ENCODE measurements around the gene AHCYL1. TPM values are rescaled to one million over a fixed set of nuclear protein-coding genes. Genes with fewer than 3 reads are reported as not detected.

Gene AHCYL1
- total and polyA plus RNA-seq, 2 donors (not counting 3 experiments of a cell fraction or from before 2014, with no cell fraction given): 49.2 to 74.2 TPM

GRCh38 chr1:109947582-109948284 is 36.8 kb upstream of the AHCYL1 start:
- ChIA-PET POLR2A (no interaction called here), CTCF (interaction anchor here (0.9 to 3.3 kb wide), 5 partner anchors 10 to 73 kb away, joined by 3 to 12 read pairs (median 3); partner anchors contain the start of gene AHCYL1)
- Histone ChIP-seq H3K9me3 (replicated peaks; ENCODE audit: control insufficient read depth, insufficient read depth, low read length) (no peaks in the 10 kb centered on the region), H4K20me1 (replicated peaks; ENCODE audit: control insufficient read depth, extremely low read depth, insufficient read depth, low read length) (no peaks in the 10 kb centered on the region), H3K27ac (ENCODE audit: insufficient read depth, low read depth, low read length) (no peak overlapping the region), H3K9me1 (replicated peaks; ENCODE audit: control insufficient read depth, extremely low read depth, insufficient read depth, low read length) (no peaks in the 10 kb centered on the region), H3K4me2 (ENCODE audit: insufficient read depth, low read length) (no peak overlapping the region), H2AFZ (ENCODE audit: low read depth, low read length) (peak overlapping the region; percentile 68), H3K4me1 (ENCODE audit: control insufficient read depth, extremely low read depth, insufficient read depth, low read length) (peaks cover 9% of the 10 kb centered on the region), H3K4me3 (replicated peaks in 1 of 3; ENCODE audit: insufficient read depth in 1 of 3, low read depth in 1 of 3, low read length in 3 of 3) (no peak overlapping the region), H3K27me3 (ENCODE audit: control insufficient read depth in 2 of 2, insufficient read depth in 2 of 2, low read length in 2 of 2) (peaks cover 0 to 2% of the 10 kb centered on the region in 2 experiments), H3K9ac (replicated peaks; ENCODE audit: extremely low read depth, insufficient read depth, low read length) (no peak overlapping the region), H3K79me2 (ENCODE audit: control insufficient read depth, insufficient read depth, low read length) (no peaks in the 10 kb centered on the region), H3K36me3 (ENCODE audit: control insufficient read depth in 2 of 2, extremely low read depth in 1 of 2, insufficient read depth in 2 of 2, low read length in 2 of 2) (no peaks in the 10 kb centered on the region)
- dilution Hi-C loops (cut with MboI; ENCODE audit: extremely low pct_ligation_motif_present, low sequenced_read_pairs): no loop called here
- BruUV-seq (replicated peaks): no TSS peak
- FAIRE-seq (peak; percentile 38), DNase-seq (ENCODE audit: low read depth, low spot score) (peak; percentile 17)
- intact Hi-C loops (cut with micrococcal nuclease): no loop called here
- no peak for TF ChIP-seq EZH2 (IDR thresholded peaks at IDR 0.05; ENCODE audit: borderline replicate concordance, low read depth, low read length, severe bottlenecking)
- TF ChIP-seq MYC (IDR thresholded peaks at IDR 0.05; ENCODE audit: low read depth, low read length): no peak

DNA sequence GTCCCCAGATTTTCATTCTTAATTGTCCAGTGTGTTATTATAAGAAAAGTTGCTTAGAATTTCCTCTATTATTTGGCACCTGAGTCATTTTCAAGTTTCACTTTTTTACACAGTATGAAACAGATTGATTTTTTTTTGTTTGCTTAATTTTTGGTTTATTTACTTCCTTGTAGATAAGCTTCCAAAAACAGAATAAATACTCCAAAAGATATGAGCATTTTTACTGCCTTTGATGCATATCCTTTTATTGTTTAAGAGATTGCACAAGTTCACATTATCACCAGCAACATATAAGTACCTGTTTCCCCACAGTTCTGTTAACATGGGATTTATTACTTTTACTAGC is 36.3 kb upstream of the AHCYL1 start:
- Histone ChIP-seq H3K36me3 (ENCODE audit: control insufficient read depth in 2 of 2, extremely low read depth in 1 of 2, insufficient read depth in 2 of 2, low read length in 2 of 2) (no peaks in the 10 kb centered on the region), H2AFZ (ENCODE audit: low read depth, low read length) (no peak overlapping the region), H3K27ac (ENCODE audit: insufficient read depth, low read depth, low read length) (no peak overlapping the region), H3K4me1 (ENCODE audit: control insufficient read depth, extremely low read depth, insufficient read depth, low read length) (peaks cover 9% of the 10 kb centered on the region), H3K9me3 (replicated peaks; ENCODE audit: control insufficient read depth, insufficient read depth, low read length) (no peaks in the 10 kb centered on the region), H4K20me1 (replicated peaks; ENCODE audit: control insufficient read depth, extremely low read depth, insufficient read depth, low read length) (no peaks in the 10 kb centered on the region), H3K79me2 (ENCODE audit: control insufficient read depth, insufficient read depth, low read length) (no peaks in the 10 kb centered on the region), H3K9me1 (replicated peaks; ENCODE audit: control insufficient read depth, extremely low read depth, insufficient read depth, low read length) (no peaks in the 10 kb centered on the region), H3K27me3 (ENCODE audit: control insufficient read depth in 2 of 2, insufficient read depth in 2 of 2, low read length in 2 of 2) (peaks cover 0 to 2% of the 10 kb centered on the region in 2 experiments), H3K4me3 (replicated peaks in 1 of 3; ENCODE audit: insufficient read depth in 1 of 3, low read depth in 1 of 3, low read length in 3 of 3) (no peak overlapping the region), H3K4me2 (ENCODE audit: insufficient read depth, low read length) (no peak overlapping the region), H3K9ac (replicated peaks; ENCODE audit: extremely low read depth, insufficient read depth, low read length) (no peak overlapping the region)
- BruUV-seq (replicated peaks): no TSS peak
- dilution Hi-C loops (cut with MboI; ENCODE audit: extremely low pct_ligation_motif_present, low sequenced_read_pairs): no loop called here
- intact Hi-C loops (cut with micrococcal nuclease): no loop called here
- DNase-seq (ENCODE audit: low read depth, low spot score) (peak; percentile 16), FAIRE-seq (no peak)
- ChIA-PET CTCF (interaction anchor here (0.9 to 3.3 kb wide), 3 partner anchors 22 to 73 kb away, joined by 3 to 12 read pairs (median 3); partner anchors contain the start of gene AHCYL1), POLR2A (no interaction called here)
- TF ChIP-seq FOS (IDR thresholded peaks at IDR 0.05; ENCODE audit: borderline replicate concordance, insufficient read depth, low read length): no peak
- TF ChIP-seq, protein P1, sequence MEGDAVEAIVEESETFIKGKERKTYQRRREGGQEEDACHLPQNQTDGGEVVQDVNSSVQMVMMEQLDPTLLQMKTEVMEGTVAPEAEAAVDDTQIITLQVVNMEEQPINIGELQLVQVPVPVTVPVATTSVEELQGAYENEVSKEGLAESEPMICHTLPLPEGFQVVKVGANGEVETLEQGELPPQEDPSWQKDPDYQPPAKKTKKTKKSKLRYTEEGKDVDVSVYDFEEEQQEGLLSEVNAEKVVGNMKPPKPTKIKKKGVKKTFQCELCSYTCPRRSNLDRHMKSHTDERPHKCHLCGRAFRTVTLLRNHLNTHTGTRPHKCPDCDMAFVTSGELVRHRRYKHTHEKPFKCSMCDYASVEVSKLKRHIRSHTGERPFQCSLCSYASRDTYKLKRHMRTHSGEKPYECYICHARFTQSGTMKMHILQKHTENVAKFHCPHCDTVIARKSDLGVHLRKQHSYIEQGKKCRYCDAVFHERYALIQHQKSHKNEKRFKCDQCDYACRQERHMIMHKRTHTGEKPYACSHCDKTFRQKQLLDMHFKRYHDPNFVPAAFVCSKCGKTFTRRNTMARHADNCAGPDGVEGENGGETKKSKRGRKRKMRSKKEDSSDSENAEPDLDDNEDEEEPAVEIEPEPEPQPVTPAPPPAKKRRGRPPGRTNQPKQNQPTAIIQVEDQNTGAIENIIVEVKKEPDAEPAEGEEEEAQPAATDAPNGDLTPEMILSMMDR (IDR thresholded peaks at IDR 0.05; ENCODE audit: extremely low read depth in 1 of 2, insufficient read depth in 1 of 2, low read depth in 1 of 2, low read length in 2 of 2): no peak
- no peak for TF ChIP-seq POLR2AphosphoS5 (IDR thresholded peaks at IDR 0.05; ENCODE audit: insufficient read depth, low read depth, low read length)
